ENCODE measurements around the gene KCNQ1OT1.

DNA sequence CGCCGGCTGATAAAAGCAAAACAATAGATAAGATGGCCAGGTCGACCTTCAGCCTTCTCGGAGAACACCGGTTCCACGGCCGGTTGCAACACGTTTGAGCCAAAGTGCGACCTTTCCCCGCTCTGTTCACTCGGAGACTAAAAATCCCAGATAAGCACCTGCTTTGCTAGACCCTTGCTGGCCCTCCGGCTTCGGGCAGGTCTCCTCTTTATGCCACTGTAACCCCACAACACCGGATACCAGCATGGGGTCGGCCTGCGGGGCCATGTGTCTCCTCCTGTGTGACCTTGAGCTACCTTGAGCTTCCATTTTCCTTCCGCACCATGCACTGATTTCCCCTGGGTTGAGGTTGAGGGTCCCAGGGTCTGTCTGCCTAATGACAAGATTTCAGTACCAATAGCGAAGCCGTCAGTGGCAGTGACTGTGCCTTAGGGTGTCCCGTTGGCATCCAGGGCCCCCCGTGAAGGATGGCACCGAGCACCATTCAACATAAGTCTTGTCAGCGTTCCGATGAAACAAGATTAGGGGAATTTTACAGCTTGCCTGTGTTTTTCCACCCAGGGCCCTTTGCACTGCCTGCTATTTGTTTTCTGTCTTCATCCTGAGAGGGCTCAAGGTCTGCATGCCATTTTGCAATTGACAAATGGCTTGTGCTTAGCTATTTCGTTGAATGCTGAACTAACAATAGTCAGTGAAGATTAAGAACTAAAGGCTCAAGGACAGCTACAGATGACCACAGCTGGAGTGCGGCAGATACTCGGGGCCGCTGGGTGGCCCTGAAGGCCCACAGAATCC lies 136.4 kb downstream of the KCNQ1OT1 start:
- TF ChIP-seq, protein P1, sequence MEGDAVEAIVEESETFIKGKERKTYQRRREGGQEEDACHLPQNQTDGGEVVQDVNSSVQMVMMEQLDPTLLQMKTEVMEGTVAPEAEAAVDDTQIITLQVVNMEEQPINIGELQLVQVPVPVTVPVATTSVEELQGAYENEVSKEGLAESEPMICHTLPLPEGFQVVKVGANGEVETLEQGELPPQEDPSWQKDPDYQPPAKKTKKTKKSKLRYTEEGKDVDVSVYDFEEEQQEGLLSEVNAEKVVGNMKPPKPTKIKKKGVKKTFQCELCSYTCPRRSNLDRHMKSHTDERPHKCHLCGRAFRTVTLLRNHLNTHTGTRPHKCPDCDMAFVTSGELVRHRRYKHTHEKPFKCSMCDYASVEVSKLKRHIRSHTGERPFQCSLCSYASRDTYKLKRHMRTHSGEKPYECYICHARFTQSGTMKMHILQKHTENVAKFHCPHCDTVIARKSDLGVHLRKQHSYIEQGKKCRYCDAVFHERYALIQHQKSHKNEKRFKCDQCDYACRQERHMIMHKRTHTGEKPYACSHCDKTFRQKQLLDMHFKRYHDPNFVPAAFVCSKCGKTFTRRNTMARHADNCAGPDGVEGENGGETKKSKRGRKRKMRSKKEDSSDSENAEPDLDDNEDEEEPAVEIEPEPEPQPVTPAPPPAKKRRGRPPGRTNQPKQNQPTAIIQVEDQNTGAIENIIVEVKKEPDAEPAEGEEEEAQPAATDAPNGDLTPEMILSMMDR (IDR thresholded peaks at IDR 0.05; ENCODE audit: poor library complexity), result no peak
- TF ChIP-seq EZH2phosphoT487 (IDR thresholded peaks at IDR 0.05; ENCODE audit: low read depth, severe bottlenecking, unreplicated experiment), result no peak

Data from hepatocyte (in vitro differentiated cells).